Lung (tissue), 10 donors: ENCODE measurements around the gene TRIM74. TPM values are rescaled to one million over a fixed set of nuclear protein-coding genes. Genes with fewer than 3 reads are reported as not detected.
"Not testable (repeated sequence)": the region's sequence is repeated elsewhere in the genome, so short reads cannot be mapped to it uniquely, and the experiment has no call there.

Experiments
- ATAC-seq: fragments of 200-7000 bp; cut with Tn5 transposase; one replicate; pipeline ENCODE4 v1.9.1; 2020; ENCODE audit warnings: moderate number of reproducible peaks; ENCODE audit not compliant: insufficient read depth, low FRiP score
- DNase-seq, 3 donors: peaks; one replicate each; pipeline ENCODE4 v3.0.0-alpha.2; 2013 to 2017
- H3K27ac ChIP-seq, 2 donors: one replicate each; pipeline ENCODE4 v1.5.1; 2013; ENCODE audit warnings: mild to moderate bottlenecking in 2 of 2, moderate library complexity in 2 of 2, control low read depth in 1 of 2, inconsistent platforms in 1 of 2, low read depth in 1 of 2, low read length in 1 of 2
- H3K27me3 ChIP-seq, 3 donors: one replicate each; pipeline ENCODE4 v1.5.1; 2013; ENCODE audit warnings: low read length in 2 of 3; ENCODE audit not compliant: control insufficient read depth in 3 of 3, insufficient read depth in 3 of 3
- H3K36me3 ChIP-seq, 4 donors: one replicate each; pipeline ENCODE4 v1.5.1; 2013; ENCODE audit warnings: low read length in 4 of 4, mild to moderate bottlenecking in 1 of 4, moderate library complexity in 1 of 4; ENCODE audit not compliant: control insufficient read depth in 4 of 4, insufficient read depth in 4 of 4
- H3K4me1 ChIP-seq, 5 donors: one replicate each; pipeline ENCODE4 v1.5.1; 2013; ENCODE audit warnings: low read length in 5 of 5, mild to moderate bottlenecking in 2 of 5, moderate library complexity in 1 of 5; ENCODE audit not compliant: control insufficient read depth in 5 of 5, insufficient read depth in 5 of 5
- H3K4me3 ChIP-seq: one replicate; pipeline ENCODE4 v1.5.1; 2013; ENCODE audit warnings: mild to moderate bottlenecking, control low read depth, moderate library complexity
- H3K9ac ChIP-seq, 2 donors: one replicate each; pipeline ENCODE4 v1.5.1; 2013; ENCODE audit warnings: low read length in 2 of 2, control low read depth in 1 of 2; ENCODE audit not compliant: insufficient read depth in 1 of 2
- H3K9me3 ChIP-seq, 4 donors: one replicate each; pipeline ENCODE4 v1.5.1; 2013; ENCODE audit warnings: low read length in 3 of 4, mild to moderate bottlenecking in 1 of 4, moderate library complexity in 1 of 4; ENCODE audit not compliant: control insufficient read depth in 4 of 4, insufficient read depth in 3 of 4
- WGBS, 2 donors: extraction: QIAGEN DNeasy Blood & Tissue Kit; methylation state at CpG; one replicate each; pipeline ENCODE4 v1.1.7; 2013; 5-methylcytosine and 5-hydroxymethylcytosine counted together
- polyA plus RNA-seq, 2 donors: library from polyadenylated mRNA; stranded (reverse); fragments of 200-250 nt; gene quantifications; one replicate each; pipeline ENCODE4 v1.2.1, GENCODE V29; 2013
- total RNA-seq, 2 donors: library from RNA; depleted of rRNA in 1 of 2; stranded (reverse); fragments of >200 nt in 1 of 2; gene quantifications; one replicate each; pipeline ENCODE4 v1.2.1, GENCODE V29; 2014 to 2021
- donor health status: Bipolar disorder and iron deficiency.
- donor health status: healthy.
- donor health status: DM: yes; HTN: yes; CAD: no.

TRIM74 gene
- total and polyA plus RNA-seq, 4 donors: 0.37 to 1.5 (median 0.53) TPM; not detected in 1

- not testable (repeated sequence) for H3K27me3 ChIP-seq, H3K4me3 ChIP-seq, H3K4me1 ChIP-seq, H3K9me3 ChIP-seq, DNase-seq, H3K27ac ChIP-seq, H3K9ac ChIP-seq, H3K36me3 ChIP-seq, ATAC-seq
- WGBS, 2 donors: 86 to 95% methylated on average over 2 of the region's 3 CpGs
These were observed 2.4 kb downstream of the TRIM74 start for GRCh38 chr7:72966892-72967291.

GRCh38 chr7:72965186-72965975, 3.9 kb downstream of the TRIM74 start:
- no CpG with 5 or more reads among the region's 31 CpGs for WGBS, 2 donors
- not testable (repeated sequence) for H3K4me1 ChIP-seq, H3K27ac ChIP-seq, H3K4me3 ChIP-seq, ATAC-seq, DNase-seq, H3K9me3 ChIP-seq, H3K36me3 ChIP-seq, H3K27me3 ChIP-seq, H3K9ac ChIP-seq

- H3K27me3 ChIP-seq, ATAC-seq, H3K36me3 ChIP-seq, H3K9me3 ChIP-seq, H3K4me3 ChIP-seq, H3K9ac ChIP-seq, DNase-seq, H3K27ac ChIP-seq, H3K4me1 ChIP-seq: not testable (repeated sequence)
- 82 to 93% methylated on average over 2 to 4 of the region's 8 CpGs for WGBS, 2 donors
These were observed 6.2 kb downstream of the TRIM74 start for GRCh38 chr7:72963056-72963455.

DNA sequence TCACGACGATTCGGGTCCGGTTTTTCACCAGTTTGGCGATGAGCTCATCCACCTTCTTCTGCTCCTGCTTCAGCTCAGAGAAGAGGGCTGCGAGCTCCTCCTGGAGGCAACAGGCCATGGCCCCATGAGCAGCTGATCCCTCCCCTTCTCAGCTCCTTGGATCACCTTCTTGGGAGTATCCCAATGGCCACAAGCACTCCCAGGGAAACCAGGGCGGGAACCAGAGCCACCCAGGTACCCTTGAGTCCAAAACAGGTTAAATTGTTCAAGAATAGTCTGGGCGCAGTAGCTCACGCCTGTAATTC, 8.0 kb downstream of the TRIM74 start:
- H3K9me3 ChIP-seq, H3K4me1 ChIP-seq, H3K36me3 ChIP-seq, H3K27me3 ChIP-seq, DNase-seq, H3K27ac ChIP-seq, H3K4me3 ChIP-seq, H3K9ac ChIP-seq: not testable (repeated sequence)
- WGBS, 2 donors: no CpG with 5 or more reads among the region's 9 CpGs
- peak; percentile 44 for ATAC-seq

DNA sequence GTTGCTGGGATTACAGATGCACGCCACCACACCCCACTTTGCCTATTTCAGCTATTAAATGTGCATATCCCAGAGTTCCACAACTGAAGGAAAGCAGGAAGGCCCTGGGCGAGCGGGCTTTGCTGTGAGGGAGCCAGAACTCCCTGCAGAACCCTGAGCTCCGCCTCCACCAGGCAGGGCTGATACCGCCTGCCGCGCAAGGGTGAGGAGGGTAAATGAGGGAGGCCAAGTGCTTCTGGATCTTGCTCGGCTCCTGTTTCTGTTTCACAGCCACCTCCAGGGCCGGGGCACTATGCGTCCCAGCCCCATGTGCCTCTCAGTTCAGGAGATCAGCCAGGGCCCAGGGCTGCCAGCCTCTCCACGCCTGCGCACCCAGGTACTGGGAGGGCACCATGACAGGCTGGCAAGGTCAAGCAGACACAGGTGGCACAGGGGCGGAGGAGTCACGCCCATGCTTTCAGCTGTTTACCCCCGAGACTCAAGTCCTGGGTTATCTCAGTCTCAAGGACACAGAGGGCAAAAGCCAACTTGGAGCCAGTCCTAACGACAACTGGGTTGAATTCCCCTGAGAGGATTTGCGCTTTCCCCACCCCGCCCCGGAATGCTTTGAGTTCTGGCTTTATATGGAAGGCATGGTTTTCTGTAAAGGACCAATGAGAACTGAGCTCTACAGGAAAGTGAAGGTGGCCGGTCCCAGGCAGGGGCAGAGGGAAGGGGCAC, 8.5 kb downstream of the TRIM74 start:
- H3K27ac ChIP-seq, H3K4me1 ChIP-seq, H3K9me3 ChIP-seq, H3K27me3 ChIP-seq, H3K4me3 ChIP-seq, DNase-seq, H3K9ac ChIP-seq, H3K36me3 ChIP-seq: not testable (repeated sequence)
- no CpG with 5 or more reads among the region's 20 CpGs for WGBS, 2 donors
- ATAC-seq: peak; percentile 71

GRCh38 chr7:72960029-72960428, 9.2 kb downstream of the TRIM74 start:
- H3K4me3 ChIP-seq, H3K4me1 ChIP-seq, ATAC-seq, H3K9ac ChIP-seq, H3K36me3 ChIP-seq, DNase-seq, H3K27me3 ChIP-seq, H3K27ac ChIP-seq, H3K9me3 ChIP-seq: not testable (repeated sequence)
- WGBS, 2 donors: 74 to 87% methylated on average over 4 of the region's 18 CpGs

DNA sequence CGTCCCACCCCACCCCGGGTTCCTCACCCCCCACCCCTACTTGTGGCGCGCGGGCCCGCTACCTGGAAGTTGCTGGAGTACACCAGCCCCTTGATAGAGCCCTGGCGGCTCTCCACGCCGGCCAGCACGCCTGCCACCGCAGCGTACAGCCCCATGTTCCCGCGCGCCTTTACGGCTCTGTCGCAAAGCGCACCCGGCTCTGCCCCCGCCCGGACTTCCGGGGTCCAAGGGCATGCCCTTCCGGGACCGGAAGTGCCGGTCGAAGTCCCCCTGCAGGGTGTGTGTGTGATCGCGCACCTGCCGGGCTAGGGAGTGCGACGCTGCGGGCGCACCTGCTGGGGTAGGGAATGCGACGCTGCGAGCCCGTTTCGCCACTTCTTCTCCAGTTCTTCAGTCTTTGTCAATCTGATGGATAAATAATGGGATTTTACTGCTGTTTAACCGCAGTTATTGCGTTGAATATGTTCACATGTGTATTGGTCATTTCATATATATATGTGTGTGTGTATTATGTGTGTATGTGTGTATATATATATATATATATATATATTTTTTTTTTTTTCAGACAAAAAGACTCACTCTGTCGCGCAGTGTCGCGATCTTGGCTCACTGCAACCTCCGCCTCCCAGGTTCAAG, 14.6 kb downstream of the TRIM74 start:
- ATAC-seq: peak; percentile 98
- H3K36me3 ChIP-seq, H3K27ac ChIP-seq, H3K9ac ChIP-seq, H3K4me1 ChIP-seq, H3K4me3 ChIP-seq, DNase-seq, H3K9me3 ChIP-seq, H3K27me3 ChIP-seq: not testable (repeated sequence)
- 0 to 8% methylated on average over 6 to 15 of the region's 45 CpGs for WGBS, 2 donors

- WGBS, 2 donors: 7 to 13% methylated on average over 2 to 3 of the region's 43 CpGs
- DNase-seq, H3K9ac ChIP-seq, H3K9me3 ChIP-seq, H3K27me3 ChIP-seq, H3K4me1 ChIP-seq, H3K4me3 ChIP-seq, H3K27ac ChIP-seq, H3K36me3 ChIP-seq: not testable (repeated sequence)
- peak; percentile 38 for ATAC-seq
These were observed 15.2 kb downstream of the TRIM74 start for GRCh38 chr7:72953901-72954562.
